Stimulated activated naive CD8-positive, alpha-beta T cell treated with anti-CD3 and anti-CD28 coated beads, Interleukin-15, amount 100 ng/mL, for 72 hours (primary cell): ENCODE data around the gene POLR2J.
"Not testable (repeated sequence)": the region's sequence is repeated elsewhere in the genome, so short reads cannot be mapped to it uniquely, and the experiment has no call there.

Experiments
- ATAC-seq: fragments of 150-1000 bp; cut with Tn5 transposase; 2 replicates; pipeline ENCODE4 v1.10.0; 2021; ENCODE audit warnings: mild to moderate bottlenecking, moderate library complexity
- DNase-seq, 2 donors: peaks; one replicate each; pipeline ENCODE4 v3.0.0; 2021 to 2022
- H3K27ac Mint-ChIP-seq, 2 donors: one replicate each; pipeline ENCODE4 v1.8.0; 2022; ENCODE audit warnings: mild to moderate bottlenecking in 2 of 2, mixed read lengths in 2 of 2, moderate library complexity in 2 of 2
- H3K27me3 Mint-ChIP-seq: one replicate; pipeline ENCODE4 v1.8.0; 2022; ENCODE audit warnings: mixed read lengths
- H3K4me1 Mint-ChIP-seq: one replicate; pipeline ENCODE4 v1.8.0; 2022; ENCODE audit warnings: mild to moderate bottlenecking, mixed read lengths
- H3K4me3 Mint-ChIP-seq, 2 donors: one replicate each; pipeline ENCODE4 v1.8.0; 2022; ENCODE audit warnings: mild to moderate bottlenecking in 2 of 2, mixed read lengths in 2 of 2, moderate library complexity in 1 of 2
- H3K9me3 Mint-ChIP-seq, 2 donors: one replicate each; pipeline ENCODE4 v1.8.0; 2022; ENCODE audit warnings: mixed read lengths in 2 of 2

The POLR2J gene

GRCh38 chr7:102505298-102506185 is 26.8 kb upstream of the POLR2J start:
- not testable (repeated sequence) for DNase-seq, H3K9me3 Mint-ChIP-seq, H3K4me1 Mint-ChIP-seq, H3K27me3 Mint-ChIP-seq, H3K4me3 Mint-ChIP-seq, H3K27ac Mint-ChIP-seq
- ATAC-seq, result peak; percentile 15

GRCh38 chr7:102503141-102503540 is 24.4 kb upstream of the POLR2J start:
- H3K9me3 Mint-ChIP-seq, H3K4me3 Mint-ChIP-seq, H3K4me1 Mint-ChIP-seq, H3K27me3 Mint-ChIP-seq, DNase-seq, ATAC-seq, H3K27ac Mint-ChIP-seq: not testable (repeated sequence)

- H3K9me3 Mint-ChIP-seq, ATAC-seq, H3K27ac Mint-ChIP-seq, DNase-seq, H3K4me3 Mint-ChIP-seq, H3K27me3 Mint-ChIP-seq, H3K4me1 Mint-ChIP-seq: not testable (repeated sequence)
Observed at GRCh38 chr7:102498321-102498720, 19.6 kb upstream of the POLR2J start.

GRCh38 chr7:102497308-102497707 is 18.6 kb upstream of the POLR2J start:
- H3K4me3 Mint-ChIP-seq, H3K9me3 Mint-ChIP-seq, ATAC-seq, H3K4me1 Mint-ChIP-seq, H3K27ac Mint-ChIP-seq, DNase-seq, H3K27me3 Mint-ChIP-seq: not testable (repeated sequence)

GRCh38 chr7:102496861-102497260 is 18.1 kb upstream of the POLR2J start:
- not testable (repeated sequence) for DNase-seq, ATAC-seq, H3K9me3 Mint-ChIP-seq, H3K27ac Mint-ChIP-seq, H3K27me3 Mint-ChIP-seq, H3K4me1 Mint-ChIP-seq, H3K4me3 Mint-ChIP-seq

- peak; percentile 88 for ATAC-seq
- not testable (repeated sequence) for H3K27me3 Mint-ChIP-seq, H3K9me3 Mint-ChIP-seq
Observed at GRCh38 chr7:102494473-102495149, 15.9 kb upstream of the POLR2J start.

GRCh38 chr7:102494026-102494425 is 15.3 kb upstream of the POLR2J start:
- H3K9me3 Mint-ChIP-seq, H3K27me3 Mint-ChIP-seq, H3K27ac Mint-ChIP-seq, H3K4me1 Mint-ChIP-seq, H3K4me3 Mint-ChIP-seq: not testable (repeated sequence)
- DNase-seq, result peak in 1 of 2 donors; percentile 56
- peak; percentile 30 for ATAC-seq

More at GRCh38 chr7:102494473-102495149, 15.9 kb upstream of the POLR2J start:
- not testable (repeated sequence) for H3K27ac Mint-ChIP-seq, H3K4me3 Mint-ChIP-seq, DNase-seq, H3K4me1 Mint-ChIP-seq

GRCh38 chr7:102493220-102493935 is 14.7 kb upstream of the POLR2J start:
- DNase-seq, H3K27me3 Mint-ChIP-seq, H3K4me3 Mint-ChIP-seq, H3K9me3 Mint-ChIP-seq, H3K4me1 Mint-ChIP-seq, H3K27ac Mint-ChIP-seq: not testable (repeated sequence)
- peak; percentile 53 for ATAC-seq

GRCh38 chr7:102490529-102491075 is 11.9 kb upstream of the POLR2J start:
- ATAC-seq, result peak; percentile 47
- not testable (repeated sequence) for H3K27me3 Mint-ChIP-seq, H3K9me3 Mint-ChIP-seq, H3K27ac Mint-ChIP-seq, H3K4me1 Mint-ChIP-seq, H3K4me3 Mint-ChIP-seq
- peak; percentile 50 to 60 for DNase-seq

- H3K4me1 Mint-ChIP-seq, H3K9me3 Mint-ChIP-seq, DNase-seq, H3K27ac Mint-ChIP-seq, H3K4me3 Mint-ChIP-seq, H3K27me3 Mint-ChIP-seq, ATAC-seq: not testable (repeated sequence)
Observed at GRCh38 chr7:102484317-102484716, 5.6 kb upstream of the POLR2J start.

- H3K27me3 Mint-ChIP-seq, H3K9me3 Mint-ChIP-seq, H3K27ac Mint-ChIP-seq, H3K4me3 Mint-ChIP-seq, ATAC-seq, H3K4me1 Mint-ChIP-seq: not testable (repeated sequence)
- peak in 1 of 2 donors; percentile 10 for DNase-seq
Observed at GRCh38 chr7:102481962-102482361, 3.2 kb upstream of the POLR2J start.

GRCh38 chr7:102479982-102480637 is 1.4 kb upstream of the POLR2J start:
- not testable (repeated sequence) for H3K4me1 Mint-ChIP-seq, H3K27me3 Mint-ChIP-seq, H3K9me3 Mint-ChIP-seq, ATAC-seq
- DNase-seq, result peak; percentile 35 to 56
- peak overlapping the region in 1 of 2 donors; percentile 58 for H3K27ac Mint-ChIP-seq
- peak overlapping the region in 1 of 2 donors; percentile 16 for H3K4me3 Mint-ChIP-seq

- H3K27ac Mint-ChIP-seq, H3K4me1 Mint-ChIP-seq, H3K9me3 Mint-ChIP-seq, H3K4me3 Mint-ChIP-seq, H3K27me3 Mint-ChIP-seq, DNase-seq: not testable (repeated sequence)
- peak; percentile 41 for ATAC-seq
Observed at GRCh38 chr7:102479209-102479584, 475 bp upstream of the POLR2J start.

- not testable (repeated sequence) for DNase-seq, ATAC-seq, H3K27ac Mint-ChIP-seq, H3K4me1 Mint-ChIP-seq, H3K9me3 Mint-ChIP-seq, H3K27me3 Mint-ChIP-seq, H3K4me3 Mint-ChIP-seq
Observed at GRCh38 chr7:102474736-102475435, 3.8 kb downstream of the POLR2J start.

GRCh38 chr7:102474116-102474515 is 4.6 kb downstream of the POLR2J start:
- H3K27ac Mint-ChIP-seq, H3K27me3 Mint-ChIP-seq, H3K9me3 Mint-ChIP-seq, H3K4me1 Mint-ChIP-seq, H3K4me3 Mint-ChIP-seq, ATAC-seq, DNase-seq: not testable (repeated sequence)
